HEK293 (cell line): ENCODE results near the gene SNORC.
"Not testable (repeated sequence)": the region's sequence is repeated elsewhere in the genome, so short reads cannot be mapped to it uniquely, and the experiment has no call there.

Source experiments
- BCL11A ChIP-seq: fragments of 450-650 bp; formaldehyde crosslinking; IDR thresholded peaks from 2 replicates; pipeline ENCODE4 v1.5.1; 2016; ENCODE audit warnings: low read depth, missing biosample characterization, missing genetic modification characterization
- GLI4 ChIP-seq: fragments of 450-650 bp; formaldehyde crosslinking; IDR thresholded peaks from 2 replicates; pipeline ENCODE4 v1.5.1; 2016; ENCODE audit warnings: missing biosample characterization, missing genetic modification characterization
- PRDM1 ChIP-seq: fragments of 450-650 bp; formaldehyde crosslinking; IDR thresholded peaks from 2 replicates; pipeline ENCODE4; 2016; ENCODE audit warnings: missing biosample characterization, missing genetic modification characterization
- ZBTB17 ChIP-seq: fragments of 450-650 bp; formaldehyde crosslinking; IDR thresholded peaks from 2 replicates; pipeline ENCODE4 v1.5.1; 2016; ENCODE audit warnings: missing biosample characterization, missing genetic modification characterization
- ZNF211 ChIP-seq: fragments of 450-650 bp; formaldehyde crosslinking; IDR thresholded peaks from 2 replicates; pipeline ENCODE4 v1.5.1; 2016; ENCODE audit warnings: low read depth, missing biosample characterization, missing genetic modification characterization
- ZSCAN30 ChIP-seq: fragments of 450-650 bp; IDR thresholded peaks from 2 replicates; pipeline ENCODE4 v1.5.1; 2018; ENCODE audit warnings: missing biosample characterization, mild to moderate bottlenecking, missing genetic modification characterization, moderate library complexity
- TF ChIP-seq, protein P1 (sequence below): fragments of 450-650 bp; formaldehyde crosslinking; IDR thresholded peaks from 2 replicates; pipeline ENCODE4 v1.5.1; 2016; ENCODE audit warnings: missing biosample characterization, missing genetic modification characterization
- TF ChIP-seq, protein P2 (sequence below): fragments of 450-650 bp; formaldehyde crosslinking; IDR thresholded peaks from 2 replicates; pipeline ENCODE4 v1.5.1; 2016; ENCODE audit warnings: missing biosample characterization, missing genetic modification characterization

DNA sequence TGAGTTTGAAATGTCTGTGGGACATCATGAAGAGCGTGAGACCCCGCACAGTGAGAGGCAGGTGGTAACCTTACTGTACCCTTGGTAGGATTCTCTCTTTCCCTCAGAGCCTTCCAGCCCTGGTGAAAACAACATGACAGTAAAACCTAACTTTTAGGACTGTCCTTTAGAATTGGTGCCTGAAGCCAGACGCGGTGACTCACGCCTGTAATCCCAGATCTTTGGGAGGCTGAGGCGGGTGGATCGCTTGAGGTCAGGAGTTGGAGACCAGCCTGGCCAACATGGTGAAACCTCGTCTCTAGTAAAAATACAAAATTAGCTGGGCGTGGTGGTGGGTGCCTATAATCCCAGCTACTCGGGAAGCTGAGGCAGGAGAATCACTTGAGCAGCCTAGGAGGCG is 18.0 kb upstream of the SNORC start:
- TF ChIP-seq GLI4 (tag by site-specific recombination); PRDM1 (tag by site-specific recombination); ZSCAN30 (tag by site-specific recombination); ZBTB17; ZNF211 (tag by site-specific recombination); BCL11A (tag by site-specific recombination): not testable (repeated sequence)
- TF ChIP-seq, protein P1, sequence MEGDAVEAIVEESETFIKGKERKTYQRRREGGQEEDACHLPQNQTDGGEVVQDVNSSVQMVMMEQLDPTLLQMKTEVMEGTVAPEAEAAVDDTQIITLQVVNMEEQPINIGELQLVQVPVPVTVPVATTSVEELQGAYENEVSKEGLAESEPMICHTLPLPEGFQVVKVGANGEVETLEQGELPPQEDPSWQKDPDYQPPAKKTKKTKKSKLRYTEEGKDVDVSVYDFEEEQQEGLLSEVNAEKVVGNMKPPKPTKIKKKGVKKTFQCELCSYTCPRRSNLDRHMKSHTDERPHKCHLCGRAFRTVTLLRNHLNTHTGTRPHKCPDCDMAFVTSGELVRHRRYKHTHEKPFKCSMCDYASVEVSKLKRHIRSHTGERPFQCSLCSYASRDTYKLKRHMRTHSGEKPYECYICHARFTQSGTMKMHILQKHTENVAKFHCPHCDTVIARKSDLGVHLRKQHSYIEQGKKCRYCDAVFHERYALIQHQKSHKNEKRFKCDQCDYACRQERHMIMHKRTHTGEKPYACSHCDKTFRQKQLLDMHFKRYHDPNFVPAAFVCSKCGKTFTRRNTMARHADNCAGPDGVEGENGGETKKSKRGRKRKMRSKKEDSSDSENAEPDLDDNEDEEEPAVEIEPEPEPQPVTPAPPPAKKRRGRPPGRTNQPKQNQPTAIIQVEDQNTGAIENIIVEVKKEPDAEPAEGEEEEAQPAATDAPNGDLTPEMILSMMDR, result not testable (repeated sequence)
- TF ChIP-seq, protein P2, sequence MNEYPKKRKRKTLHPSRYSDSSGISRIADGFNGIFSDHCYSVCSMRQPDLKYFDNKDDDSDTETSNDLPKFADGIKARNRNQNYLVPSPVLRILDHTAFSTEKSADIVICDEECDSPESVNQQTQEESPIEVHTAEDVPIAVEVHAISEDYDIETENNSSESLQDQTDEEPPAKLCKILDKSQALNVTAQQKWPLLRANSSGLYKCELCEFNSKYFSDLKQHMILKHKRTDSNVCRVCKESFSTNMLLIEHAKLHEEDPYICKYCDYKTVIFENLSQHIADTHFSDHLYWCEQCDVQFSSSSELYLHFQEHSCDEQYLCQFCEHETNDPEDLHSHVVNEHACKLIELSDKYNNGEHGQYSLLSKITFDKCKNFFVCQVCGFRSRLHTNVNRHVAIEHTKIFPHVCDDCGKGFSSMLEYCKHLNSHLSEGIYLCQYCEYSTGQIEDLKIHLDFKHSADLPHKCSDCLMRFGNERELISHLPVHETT (tag by site-specific recombination), result not testable (repeated sequence)
